KMS-11 (cell line): ENCODE measurements around the gene ZNF99.
"Not testable (repeated sequence)": the region's sequence is repeated elsewhere in the genome, so short reads cannot be mapped to it uniquely, and the experiment has no call there.

Source experiments
- H2AFZ ChIP-seq: fragments of 200-600 bp; sonication (generic); 2 replicates; pipeline ENCODE4 v1.6.1; 2016; ENCODE audit warnings: antibody characterized with exemption, mixed run types, low read depth
- H3K27ac ChIP-seq: fragments of 200-600 bp; sonication (generic); 2 replicates; pipeline ENCODE4 v1.6.1; 2016; ENCODE audit warnings: mild to moderate bottlenecking, mixed run types
- H3K27me3 ChIP-seq: fragments of 200-600 bp; sonication (generic); 2 replicates; pipeline ENCODE4 v1.6.1; 2017; ENCODE audit warnings: mild to moderate bottlenecking, low read depth, mixed run types, moderate library complexity; ENCODE audit not compliant: insufficient read depth
- H3K36me3 ChIP-seq: fragments of 200-600 bp; sonication (generic); 2 replicates; pipeline ENCODE4 v1.6.1; 2017; ENCODE audit warnings: mild to moderate bottlenecking, mixed run types; ENCODE audit not compliant: insufficient read depth
- H3K4me1 ChIP-seq: fragments of 200-600 bp; sonication (generic); 2 replicates; pipeline ENCODE4 v1.6.1; 2016; ENCODE audit warnings: mild to moderate bottlenecking, low read depth, mixed run types; ENCODE audit not compliant: poor library complexity, severe bottlenecking
- H3K4me2 ChIP-seq: fragments of 200-600 bp; sonication (generic); 2 replicates; pipeline ENCODE4 v1.7.0; 2016; ENCODE audit warnings: mild to moderate bottlenecking, mixed run types
- H3K4me3 ChIP-seq: fragments of 200-600 bp; sonication (generic); IDR thresholded peaks from 2 replicates; pipeline ENCODE4 v1.6.1; 2017; ENCODE audit warnings: low read depth, low read length, mixed read lengths; ENCODE audit not compliant: insufficient read depth
- H3K79me2 ChIP-seq: fragments of 200-600 bp; sonication (generic); 2 replicates; pipeline ENCODE4 v1.6.1; 2016; ENCODE audit warnings: low read depth, mixed run types; ENCODE audit not compliant: insufficient read depth
- H3K9ac ChIP-seq: fragments of 200-600 bp; sonication (generic); 2 replicates; pipeline ENCODE4 v1.6.1; 2016; ENCODE audit warnings: mild to moderate bottlenecking, mixed run types
- H4K20me1 ChIP-seq: fragments of 200-600 bp; sonication (generic); 2 replicates; pipeline ENCODE4 v1.6.1; 2016; ENCODE audit warnings: mild to moderate bottlenecking, mixed run types; ENCODE audit not compliant: insufficient read depth
- CTCF ChIP-seq: fragments of 200-600 bp; sonication (generic); conservative IDR thresholded peaks from 2 replicates; pipeline ENCODE4 v1.6.1; 2017; ENCODE audit warnings: low read depth, mild to moderate bottlenecking, antibody characterized with exemption, low read length, moderate library complexity, mixed read lengths

ZNF99 gene

GRCh38 chr19:22733691-22734090 is 50.3 kb downstream of the ZNF99 start:
- no peaks in the 10 kb centered on the region for H3K36me3 ChIP-seq
- no peaks in the 10 kb centered on the region for H3K79me2 ChIP-seq
- no peak overlapping the region for H3K4me3 ChIP-seq
- TF ChIP-seq CTCF: no peak
- no peak overlapping the region for H2AFZ ChIP-seq
- H3K27me3 ChIP-seq: no peaks in the 10 kb centered on the region
- H3K27ac ChIP-seq: no peak overlapping the region
- H3K4me1 ChIP-seq: no peaks in the 10 kb centered on the region
- H3K4me2 ChIP-seq: no peak overlapping the region
- no peaks in the 10 kb centered on the region for H4K20me1 ChIP-seq
- H3K9ac ChIP-seq: no peak overlapping the region

GRCh38 chr19:22728214-22728613 is 55.7 kb downstream of the ZNF99 start:
- not testable (repeated sequence) for H3K79me2 ChIP-seq, H3K36me3 ChIP-seq, H4K20me1 ChIP-seq, H3K4me3 ChIP-seq, H3K9ac ChIP-seq, H2AFZ ChIP-seq, H3K27me3 ChIP-seq, H3K4me2 ChIP-seq, H3K4me1 ChIP-seq, H3K27ac ChIP-seq

- not testable (repeated sequence) for H3K4me1 ChIP-seq, H3K36me3 ChIP-seq, H4K20me1 ChIP-seq, H3K4me3 ChIP-seq, H3K9ac ChIP-seq, H3K27me3 ChIP-seq, H3K4me2 ChIP-seq, H3K79me2 ChIP-seq, H2AFZ ChIP-seq, H3K27ac ChIP-seq
Observed at GRCh38 chr19:22721533-22721932, 62.4 kb downstream of the ZNF99 start.

- Histone ChIP-seq H3K79me2 (no peaks in the 10 kb centered on the region), H2AFZ (no peak overlapping the region), H3K27ac (no peak overlapping the region), H3K36me3 (no peaks in the 10 kb centered on the region), H3K4me3 (no peak overlapping the region), H3K9ac (no peak overlapping the region), H4K20me1 (no peaks in the 10 kb centered on the region), H3K4me2 (no peak overlapping the region), H3K27me3 (no peaks in the 10 kb centered on the region), H3K4me1 (no peaks in the 10 kb centered on the region)
- TF ChIP-seq CTCF: no peak
Observed at GRCh38 chr19:22708983-22709382, 75.0 kb downstream of the ZNF99 start.

GRCh38 chr19:22703096-22703495 is 80.9 kb downstream of the ZNF99 start:
- not testable (repeated sequence) for H3K79me2 ChIP-seq, H2AFZ ChIP-seq, H3K27ac ChIP-seq, H3K4me1 ChIP-seq, H4K20me1 ChIP-seq, H3K4me2 ChIP-seq, H3K36me3 ChIP-seq, H3K9ac ChIP-seq, H3K27me3 ChIP-seq, H3K4me3 ChIP-seq

- H3K4me3 ChIP-seq, H3K36me3 ChIP-seq, H3K27ac ChIP-seq, H2AFZ ChIP-seq, H3K4me2 ChIP-seq, H3K27me3 ChIP-seq, H4K20me1 ChIP-seq, H3K79me2 ChIP-seq, H3K9ac ChIP-seq, H3K4me1 ChIP-seq: not testable (repeated sequence)
Observed at GRCh38 chr19:22702661-22703060, 81.3 kb downstream of the ZNF99 start.
